Breast epithelium (tissue), 4 donors: ENCODE measurements around the gene HDAC3. TPM values are rescaled to one million over a fixed set of nuclear protein-coding genes. Genes with fewer than 3 reads are reported as not detected.

Source experiments
- DNase-seq, 2 donors: peaks; one replicate each; pipeline ENCODE4 v3.0.0-alpha.2; 2019; ENCODE audit warnings: low spot score in 2 of 2
- H3K27ac ChIP-seq, 2 donors: fragments of 200-600 bp; sonication (generic) in 1 of 2; one replicate each; pipeline ENCODE4 v1.5.1; 2016 to 2019; ENCODE audit warnings: mild to moderate bottlenecking in 1 of 2
- H3K27me3 ChIP-seq, 2 donors: fragments of 200-600 bp; sonication (generic) in 1 of 2; one replicate each; pipeline versions ENCODE4 v1.5.1 to v1.6.0; 2017 to 2019; ENCODE audit warnings: control low read depth in 1 of 2, mild to moderate bottlenecking in 1 of 2
- H3K36me3 ChIP-seq: fragments of 200-600 bp; one replicate; pipeline ENCODE4 v1.5.1; 2019
- H3K4me1 ChIP-seq, 2 donors: fragments of 200-600 bp; sonication (generic); one replicate each; pipeline ENCODE4 v1.5.1; 2016 to 2019; ENCODE audit warnings: control low read depth in 1 of 2
- H3K4me3 ChIP-seq, 3 donors: fragments of 200-600 bp; sonication (generic); 1 replicate in 2 of 3; 2 replicates in 1 of 3; pipeline ENCODE4 v1.5.1; 2016 to 2019; ENCODE audit warnings: mild to moderate bottlenecking in 3 of 3, moderate library complexity in 2 of 3
- H3K9me3 ChIP-seq, 2 donors: fragments of 200-600 bp; sonication (generic) in 1 of 2; one replicate each; pipeline ENCODE4 v1.5.1; 2016 to 2019; ENCODE audit warnings: control low read depth in 1 of 2
- POLR2A ChIP-seq: fragments of 450-650 bp; IDR thresholded peaks from one replicate; pipeline ENCODE4 v1.6.1; 2016; ENCODE audit warnings: antibody characterized with exemption, mild to moderate bottlenecking, moderate library complexity
- POLR2AphosphoS5 ChIP-seq, 3 donors: sonication (generic); formaldehyde crosslinking; IDR thresholded peaks; one replicate each; pipeline ENCODE4 v1.6.1; 2017; ENCODE audit warnings: antibody characterized with exemption in 3 of 3
- intact Hi-C: fragments of 100-400 bp; cut with DNase I; formaldehyde crosslinking; loops from one replicate; pipeline ENCODE4 v1.15.1; 2023; ENCODE audit warnings: low total_unique reads
- total RNA-seq, 3 donors: library from RNA; depleted of rRNA; stranded (reverse); fragments of >200 nt; gene quantifications; one replicate each; pipeline ENCODE4 v1.1.0, GENCODE V29; 2016
- TF ChIP-seq, protein P1 (sequence below), 3 donors: fragments of 450-650 bp; IDR thresholded peaks; one replicate each; pipeline ENCODE4 v1.5.1; 2016 to 2017; ENCODE audit warnings: antibody characterized with exemption in 3 of 3, mild to moderate bottlenecking in 3 of 3, moderate library complexity in 3 of 3

Gene HDAC3
- total RNA-seq, 3 donors from 2014 or later = 50.2 to 52.5 (median 52.1) TPM

DNA sequence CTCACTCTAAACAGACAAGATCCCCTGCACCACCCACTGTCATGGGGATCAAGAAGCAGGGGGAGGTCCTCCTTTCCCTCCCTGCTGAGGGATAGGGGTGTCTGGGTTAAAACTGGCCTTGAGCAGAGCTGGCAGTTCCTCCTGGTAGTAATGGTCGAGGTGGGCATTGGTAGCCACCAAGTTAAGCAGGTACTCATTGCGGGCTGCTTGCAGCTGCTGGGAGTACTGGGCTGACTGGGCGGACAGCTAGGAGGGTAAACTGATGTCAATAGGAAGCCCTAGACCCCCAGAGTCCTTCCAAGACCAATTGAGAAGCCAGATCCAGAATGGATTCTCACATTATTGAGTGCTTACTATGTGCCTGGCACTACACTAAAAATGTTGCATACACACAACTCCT, 11.2 kb upstream of the HDAC3 start:
- intact Hi-C loops = no loop called here
- no peaks in the 10 kb centered on the region for H3K27me3 ChIP-seq
- no peak overlapping the region for H3K4me3 ChIP-seq
- DNase-seq = no peak
- H3K9me3 ChIP-seq = no peaks in the 10 kb centered on the region
- H3K27ac ChIP-seq = no peak overlapping the region
- H3K4me1 ChIP-seq = peaks cover 0 to 5% of the 10 kb centered on the region in 2 donors
- no peaks in the 10 kb centered on the region for H3K36me3 ChIP-seq
- TF ChIP-seq, protein P1, sequence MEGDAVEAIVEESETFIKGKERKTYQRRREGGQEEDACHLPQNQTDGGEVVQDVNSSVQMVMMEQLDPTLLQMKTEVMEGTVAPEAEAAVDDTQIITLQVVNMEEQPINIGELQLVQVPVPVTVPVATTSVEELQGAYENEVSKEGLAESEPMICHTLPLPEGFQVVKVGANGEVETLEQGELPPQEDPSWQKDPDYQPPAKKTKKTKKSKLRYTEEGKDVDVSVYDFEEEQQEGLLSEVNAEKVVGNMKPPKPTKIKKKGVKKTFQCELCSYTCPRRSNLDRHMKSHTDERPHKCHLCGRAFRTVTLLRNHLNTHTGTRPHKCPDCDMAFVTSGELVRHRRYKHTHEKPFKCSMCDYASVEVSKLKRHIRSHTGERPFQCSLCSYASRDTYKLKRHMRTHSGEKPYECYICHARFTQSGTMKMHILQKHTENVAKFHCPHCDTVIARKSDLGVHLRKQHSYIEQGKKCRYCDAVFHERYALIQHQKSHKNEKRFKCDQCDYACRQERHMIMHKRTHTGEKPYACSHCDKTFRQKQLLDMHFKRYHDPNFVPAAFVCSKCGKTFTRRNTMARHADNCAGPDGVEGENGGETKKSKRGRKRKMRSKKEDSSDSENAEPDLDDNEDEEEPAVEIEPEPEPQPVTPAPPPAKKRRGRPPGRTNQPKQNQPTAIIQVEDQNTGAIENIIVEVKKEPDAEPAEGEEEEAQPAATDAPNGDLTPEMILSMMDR (IDR thresholded peaks at IDR 0.05) = no peak
- TF ChIP-seq POLR2A = no peak
- no peak for TF ChIP-seq POLR2AphosphoS5 (IDR thresholded peaks at IDR 0.05)

DNA sequence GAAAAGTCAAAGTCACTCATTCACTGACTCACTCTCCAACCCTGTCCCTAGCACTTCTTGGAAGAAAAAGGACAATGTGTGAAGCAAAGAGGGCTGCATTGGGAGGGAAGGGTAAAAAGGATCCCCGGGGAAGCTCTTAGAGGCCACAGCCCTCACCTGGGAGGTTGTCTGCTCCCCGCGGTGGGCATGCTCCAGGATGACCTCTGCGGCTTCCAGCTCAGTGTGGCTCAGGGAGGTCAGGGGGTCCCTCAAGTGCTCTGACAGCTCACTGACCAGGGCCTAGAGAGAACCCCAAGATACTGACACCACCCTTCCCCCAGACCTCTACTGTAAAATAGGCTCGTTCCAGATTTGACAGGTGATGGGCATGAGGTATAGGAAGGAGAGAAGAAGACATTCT, 10.6 kb upstream of the HDAC3 start:
- Histone ChIP-seq H3K4me1 (peaks cover 0 to 5% of the 10 kb centered on the region in 2 donors), H3K36me3 (no peaks in the 10 kb centered on the region), H3K9me3 (no peaks in the 10 kb centered on the region), H3K27me3 (no peaks in the 10 kb centered on the region), H3K4me3 (no peak overlapping the region), H3K27ac (no peak overlapping the region)
- intact Hi-C loops = no loop called here
- TF ChIP-seq POLR2AphosphoS5 (IDR thresholded peaks at IDR 0.05) (no peak), POLR2A (no peak)
- TF ChIP-seq, protein P1 (IDR thresholded peaks at IDR 0.05) = no peak
- DNase-seq = no peak

DNA sequence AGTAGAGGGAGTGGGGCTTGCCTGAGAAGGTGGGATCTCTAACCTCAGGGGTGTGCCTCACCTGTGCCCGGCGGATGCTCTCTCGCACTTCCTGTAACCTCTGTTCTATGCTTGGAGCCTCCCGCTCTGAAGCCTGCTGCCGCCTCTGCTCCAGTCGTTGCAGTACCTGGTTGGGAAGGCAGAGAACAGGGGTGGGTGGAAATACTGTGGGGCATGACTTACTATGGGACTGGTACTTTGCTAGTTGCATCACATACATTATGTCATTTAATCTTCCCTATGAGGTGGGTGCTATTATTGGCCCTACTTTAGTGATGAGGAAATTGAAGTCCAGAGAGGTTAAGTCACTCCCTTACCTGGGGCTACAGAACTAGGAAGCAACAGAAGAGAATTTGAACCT, 9.4 kb upstream of the HDAC3 start:
- TF ChIP-seq POLR2AphosphoS5 (IDR thresholded peaks at IDR 0.05) (no peak), POLR2A (no peak)
- TF ChIP-seq, protein P1 (IDR thresholded peaks at IDR 0.05) = no peak
- Histone ChIP-seq H3K27ac (no peak overlapping the region), H3K4me3 (no peak overlapping the region), H3K4me1 (peaks cover 0 to 5% of the 10 kb centered on the region in 2 donors), H3K9me3 (no peaks in the 10 kb centered on the region), H3K27me3 (no peaks in the 10 kb centered on the region), H3K36me3 (no peaks in the 10 kb centered on the region)
- intact Hi-C loops = no loop called here
- no peak for DNase-seq

DNA sequence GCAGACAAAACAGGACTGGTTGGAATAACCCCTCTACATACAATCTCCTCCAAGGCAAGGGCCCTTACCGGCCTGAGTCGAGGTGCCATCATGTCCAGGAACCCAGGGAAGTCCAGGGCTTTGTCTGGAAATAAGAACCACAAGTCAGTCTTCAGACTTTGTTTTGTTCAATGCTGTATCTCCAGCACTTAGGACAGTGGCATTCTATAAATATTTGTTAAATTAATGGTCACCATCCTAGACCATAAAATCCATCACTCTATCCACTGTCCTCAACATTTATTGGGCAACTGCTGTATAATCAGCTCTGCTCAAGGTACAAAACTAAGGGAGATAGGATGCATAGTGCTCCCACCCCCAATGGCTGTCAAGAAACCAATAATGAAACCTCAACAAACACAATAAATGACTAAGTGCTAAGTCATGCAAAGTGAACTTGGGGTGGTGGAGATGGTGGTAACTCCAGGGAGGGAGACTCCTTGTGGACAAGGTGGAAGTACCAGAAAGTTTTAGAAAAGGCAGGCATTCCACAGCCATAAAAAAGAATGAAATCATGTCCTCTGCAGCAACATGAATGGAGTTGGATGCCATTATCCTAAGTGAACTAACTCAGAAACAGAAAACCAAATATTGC, 5.1 kb upstream of the HDAC3 start:
- no peak for TF ChIP-seq POLR2AphosphoS5 (IDR thresholded peaks at IDR 0.05)
- TF ChIP-seq, protein P1 (IDR thresholded peaks at IDR 0.05) = no peak
- TF ChIP-seq POLR2A = no peak
- Histone ChIP-seq H3K36me3 (no peaks in the 10 kb centered on the region), H3K27ac (no peak overlapping the region), H3K27me3 (no peaks in the 10 kb centered on the region), H3K9me3 (no peaks in the 10 kb centered on the region), H3K4me3 (no peak overlapping the region), H3K4me1 (peaks cover 0 to 9% of the 10 kb centered on the region in 2 donors)
- DNase-seq = no peak
- intact Hi-C loops = no loop called here

DNA sequence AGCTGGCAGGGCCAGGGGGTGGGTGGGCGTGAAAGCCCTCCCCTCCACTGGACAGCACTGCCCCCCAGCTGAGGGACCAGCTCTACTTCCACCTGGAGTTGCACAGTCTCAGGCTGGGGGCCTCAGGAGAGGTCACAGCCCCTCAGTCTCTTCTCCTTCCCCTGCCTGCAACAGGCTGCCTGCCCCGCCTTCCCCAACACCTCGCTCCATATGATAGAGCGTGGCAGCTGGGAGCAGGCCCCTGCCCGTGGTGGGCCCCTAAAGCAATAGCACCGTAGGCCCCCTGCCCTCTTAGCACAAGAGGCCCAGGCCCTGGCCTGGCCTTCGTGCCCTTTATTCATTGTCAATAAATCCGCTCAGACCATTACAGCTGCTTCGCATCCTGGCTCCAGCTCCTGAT, 4.0 kb upstream of the HDAC3 start:
- no peaks in the 10 kb centered on the region for H3K36me3 ChIP-seq
- no peaks in the 10 kb centered on the region for H3K9me3 ChIP-seq
- TF ChIP-seq, protein P1 (IDR thresholded peaks at IDR 0.05) = no peak
- no peaks in the 10 kb centered on the region for H3K27me3 ChIP-seq
- intact Hi-C loops = no loop called here
- no peak overlapping the region for H3K27ac ChIP-seq
- peaks cover 3 to 9% of the 10 kb centered on the region in 2 donors for H3K4me1 ChIP-seq
- H3K4me3 ChIP-seq = no peak overlapping the region
- no peak for DNase-seq
